Neuron (in vitro differentiated cells): ENCODE measurements around the gene TRERF1.

Experiments used
- H2AFZ ChIP-seq: one replicate; pipeline ENCODE4 v1.6.1; 2013; ENCODE audit warnings: low read depth, mild to moderate bottlenecking, inconsistent platforms, low read length, moderate library complexity
- H3K27me3 ChIP-seq: one replicate; pipeline ENCODE4 v1.6.1; 2013; ENCODE audit warnings: low read length; ENCODE audit not compliant: insufficient read depth
- H3K36me3 ChIP-seq: one replicate; pipeline ENCODE4 v1.6.1; 2013; ENCODE audit warnings: low read length; ENCODE audit not compliant: insufficient read depth
- H3K4me1 ChIP-seq: one replicate; pipeline ENCODE4 v1.6.1; 2013; ENCODE audit warnings: low read length; ENCODE audit not compliant: insufficient read depth
- H3K4me3 ChIP-seq: 2 replicates; pipeline ENCODE4 v1.5.1; 2013; ENCODE audit warnings: mild to moderate bottlenecking, low read length, moderate library complexity
- H3K9me3 ChIP-seq: one replicate; pipeline ENCODE4 v1.6.1; 2013; ENCODE audit warnings: low read length

TRERF1 gene

DNA sequence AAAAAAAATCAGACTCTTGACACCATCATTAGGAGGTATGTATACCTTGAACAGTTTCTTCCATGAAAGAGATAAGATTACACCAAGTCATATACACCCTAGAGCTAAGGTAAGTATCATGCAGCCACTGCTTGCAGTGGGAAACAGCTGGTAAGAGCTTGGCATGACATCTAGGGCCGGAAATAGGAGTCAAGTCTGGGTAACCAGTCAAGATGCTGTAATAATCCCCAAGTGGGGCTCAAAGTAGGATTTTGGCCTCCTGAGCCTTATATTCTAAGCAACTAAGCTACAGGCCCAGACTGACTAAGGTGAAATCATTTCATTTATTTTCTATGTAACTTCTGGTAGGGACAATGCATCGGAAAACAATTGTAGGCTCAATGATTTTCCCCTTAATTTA lies 23.9 kb downstream of the TRERF1 start:
- H3K4me1 ChIP-seq = peaks cover 12% of the 10 kb centered on the region
- no peak overlapping the region for H2AFZ ChIP-seq
- no peak overlapping the region for H3K4me3 ChIP-seq
- no peaks in the 10 kb centered on the region for H3K36me3 ChIP-seq
- peaks cover under 1% of the 10 kb centered on the region for H3K9me3 ChIP-seq
- H3K27me3 ChIP-seq = no peaks in the 10 kb centered on the region

GRCh38 chr6:42426191-42426590 lies 25.5 kb downstream of the TRERF1 start:
- Histone ChIP-seq H2AFZ (no peak overlapping the region), H3K4me1 (peaks cover 12% of the 10 kb centered on the region), H3K27me3 (no peaks in the 10 kb centered on the region), H3K9me3 (no peaks in the 10 kb centered on the region), H3K4me3 (no peak overlapping the region), H3K36me3 (no peaks in the 10 kb centered on the region)

- H3K4me1 ChIP-seq = peaks cover 12% of the 10 kb centered on the region
- no peaks in the 10 kb centered on the region for H3K36me3 ChIP-seq
- H3K4me3 ChIP-seq = no peak overlapping the region
- H2AFZ ChIP-seq = no peak overlapping the region
- H3K27me3 ChIP-seq = no peaks in the 10 kb centered on the region
- no peaks in the 10 kb centered on the region for H3K9me3 ChIP-seq
Observed at GRCh38 chr6:42424906-42425474, 26.7 kb downstream of the TRERF1 start.

DNA sequence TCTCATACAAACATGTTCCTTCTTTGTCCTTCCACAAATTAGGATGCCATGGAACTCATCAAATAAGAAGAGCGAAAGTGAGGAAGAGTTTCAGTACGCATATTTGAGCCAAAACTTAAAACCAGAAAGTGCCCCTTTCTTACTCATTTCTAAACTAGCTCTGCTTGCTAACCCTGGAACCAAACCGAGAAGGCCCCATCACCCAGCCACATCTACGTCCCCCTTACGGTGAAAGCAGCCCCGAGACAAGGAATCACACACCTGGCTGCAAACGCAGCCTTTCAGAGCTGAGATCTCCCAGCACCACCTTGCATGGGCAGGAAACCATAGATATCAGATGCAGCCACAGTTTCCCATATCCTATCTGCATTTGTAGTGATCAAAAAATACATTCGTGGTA lies 28.5 kb downstream of the TRERF1 start:
- no peak overlapping the region for H3K4me3 ChIP-seq
- H3K4me1 ChIP-seq = peaks cover 4% of the 10 kb centered on the region
- no peaks in the 10 kb centered on the region for H3K27me3 ChIP-seq
- H3K9me3 ChIP-seq = no peaks in the 10 kb centered on the region
- H3K36me3 ChIP-seq = no peaks in the 10 kb centered on the region
- no peak overlapping the region for H2AFZ ChIP-seq

DNA sequence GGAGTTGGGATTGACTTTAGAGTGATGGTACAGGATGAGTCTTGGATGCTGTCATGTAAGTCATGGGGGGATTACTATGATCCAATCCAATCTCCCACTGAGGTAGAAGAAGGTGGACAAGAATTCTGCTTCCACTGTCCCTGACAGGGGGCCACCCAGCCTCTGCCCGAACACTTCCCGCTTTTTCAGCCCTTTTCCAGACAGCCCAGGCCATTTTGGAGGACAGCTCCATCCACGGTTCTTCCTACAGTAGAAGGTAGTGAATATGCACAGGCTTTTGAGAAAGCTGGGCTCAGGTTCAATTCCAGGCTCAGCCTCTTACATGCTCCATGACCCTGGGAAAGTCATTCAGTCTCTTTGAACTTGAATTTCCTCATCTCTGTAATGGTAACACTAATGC lies 31.0 kb downstream of the TRERF1 start:
- H3K9me3 ChIP-seq = no peaks in the 10 kb centered on the region
- H3K36me3 ChIP-seq = no peaks in the 10 kb centered on the region
- H3K27me3 ChIP-seq = no peaks in the 10 kb centered on the region
- no peak overlapping the region for H3K4me3 ChIP-seq
- no peak overlapping the region for H2AFZ ChIP-seq
- H3K4me1 ChIP-seq = no peaks in the 10 kb centered on the region

GRCh38 chr6:42419490-42420280 lies 32.0 kb downstream of the TRERF1 start:
- Histone ChIP-seq H3K4me1 (no peaks in the 10 kb centered on the region), H3K27me3 (no peaks in the 10 kb centered on the region), H3K36me3 (no peaks in the 10 kb centered on the region), H3K4me3 (no peak overlapping the region), H3K9me3 (no peaks in the 10 kb centered on the region), H2AFZ (no peak overlapping the region)

DNA sequence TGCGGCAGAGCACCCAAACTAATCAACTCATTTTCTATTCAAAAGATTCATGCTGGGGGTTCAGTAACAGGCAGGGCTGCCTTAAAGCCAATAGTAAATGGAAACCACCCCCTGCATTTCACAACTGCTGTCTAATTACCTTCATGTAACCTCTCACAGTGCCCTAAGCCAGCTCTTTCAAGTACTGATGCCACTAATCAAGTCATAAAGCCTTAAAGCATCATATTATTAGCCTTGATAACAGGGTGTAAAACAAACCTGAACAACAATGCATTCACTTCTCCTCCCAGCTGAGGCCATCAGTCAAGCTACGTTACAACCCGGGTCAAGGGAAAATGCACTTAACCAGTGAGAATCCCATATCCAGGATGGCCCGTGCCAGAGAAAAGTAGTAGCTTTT lies 33.0 kb downstream of the TRERF1 start:
- H3K36me3 ChIP-seq = no peaks in the 10 kb centered on the region
- no peaks in the 10 kb centered on the region for H3K27me3 ChIP-seq
- no peaks in the 10 kb centered on the region for H3K4me1 ChIP-seq
- no peaks in the 10 kb centered on the region for H3K9me3 ChIP-seq
- no peak overlapping the region for H2AFZ ChIP-seq
- H3K4me3 ChIP-seq = no peak overlapping the region

GRCh38 chr6:42417641-42418112 lies 34.0 kb downstream of the TRERF1 start:
- Histone ChIP-seq H3K9me3 (no peaks in the 10 kb centered on the region), H3K4me1 (no peaks in the 10 kb centered on the region), H3K27me3 (no peaks in the 10 kb centered on the region), H2AFZ (no peak overlapping the region), H3K36me3 (no peaks in the 10 kb centered on the region), H3K4me3 (no peak overlapping the region)

- peaks cover 12% of the 10 kb centered on the region for H3K4me1 ChIP-seq
- no peaks in the 10 kb centered on the region for H3K36me3 ChIP-seq
- H3K4me3 ChIP-seq = no peak overlapping the region
- no peaks in the 10 kb centered on the region for H3K27me3 ChIP-seq
- H2AFZ ChIP-seq = no peak overlapping the region
- H3K9me3 ChIP-seq = no peaks in the 10 kb centered on the region
Observed at GRCh38 chr6:42411406-42411805, 40.3 kb downstream of the TRERF1 start.

DNA sequence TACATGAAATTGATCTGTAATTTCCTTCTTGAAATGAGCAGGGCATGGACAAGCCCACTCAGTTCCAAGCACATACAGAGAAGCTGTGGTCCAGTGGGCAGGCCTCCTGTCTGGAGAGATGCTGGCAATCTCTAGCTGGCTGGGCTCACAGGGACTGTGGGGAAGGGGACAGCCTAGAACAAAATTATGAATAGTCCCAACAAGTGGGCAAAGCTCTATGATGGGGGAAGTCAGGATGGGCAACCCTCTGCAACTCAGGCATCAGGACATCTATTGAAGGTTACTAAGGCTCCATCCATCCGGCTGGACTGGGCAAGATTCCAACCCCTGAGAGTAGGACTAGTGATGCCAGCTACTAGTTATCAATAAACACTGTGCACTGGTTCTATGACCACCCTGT lies 40.9 kb downstream of the TRERF1 start:
- H3K27me3 ChIP-seq = no peaks in the 10 kb centered on the region
- no peak overlapping the region for H2AFZ ChIP-seq
- no peak overlapping the region for H3K4me3 ChIP-seq
- peaks cover 12% of the 10 kb centered on the region for H3K4me1 ChIP-seq
- no peaks in the 10 kb centered on the region for H3K9me3 ChIP-seq
- H3K36me3 ChIP-seq = no peaks in the 10 kb centered on the region

GRCh38 chr6:42409581-42409980 lies 42.1 kb downstream of the TRERF1 start:
- Histone ChIP-seq H3K36me3 (no peaks in the 10 kb centered on the region), H2AFZ (no peak overlapping the region), H3K27me3 (no peaks in the 10 kb centered on the region), H3K4me1 (peaks cover 12% of the 10 kb centered on the region), H3K9me3 (no peaks in the 10 kb centered on the region), H3K4me3 (no peak overlapping the region)

GRCh38 chr6:42407379-42407778 lies 44.3 kb downstream of the TRERF1 start:
- no peaks in the 10 kb centered on the region for H3K9me3 ChIP-seq
- H3K27me3 ChIP-seq = no peaks in the 10 kb centered on the region
- H2AFZ ChIP-seq = no peak overlapping the region
- H3K36me3 ChIP-seq = no peaks in the 10 kb centered on the region
- H3K4me1 ChIP-seq = peaks cover 12% of the 10 kb centered on the region
- no peak overlapping the region for H3K4me3 ChIP-seq

DNA sequence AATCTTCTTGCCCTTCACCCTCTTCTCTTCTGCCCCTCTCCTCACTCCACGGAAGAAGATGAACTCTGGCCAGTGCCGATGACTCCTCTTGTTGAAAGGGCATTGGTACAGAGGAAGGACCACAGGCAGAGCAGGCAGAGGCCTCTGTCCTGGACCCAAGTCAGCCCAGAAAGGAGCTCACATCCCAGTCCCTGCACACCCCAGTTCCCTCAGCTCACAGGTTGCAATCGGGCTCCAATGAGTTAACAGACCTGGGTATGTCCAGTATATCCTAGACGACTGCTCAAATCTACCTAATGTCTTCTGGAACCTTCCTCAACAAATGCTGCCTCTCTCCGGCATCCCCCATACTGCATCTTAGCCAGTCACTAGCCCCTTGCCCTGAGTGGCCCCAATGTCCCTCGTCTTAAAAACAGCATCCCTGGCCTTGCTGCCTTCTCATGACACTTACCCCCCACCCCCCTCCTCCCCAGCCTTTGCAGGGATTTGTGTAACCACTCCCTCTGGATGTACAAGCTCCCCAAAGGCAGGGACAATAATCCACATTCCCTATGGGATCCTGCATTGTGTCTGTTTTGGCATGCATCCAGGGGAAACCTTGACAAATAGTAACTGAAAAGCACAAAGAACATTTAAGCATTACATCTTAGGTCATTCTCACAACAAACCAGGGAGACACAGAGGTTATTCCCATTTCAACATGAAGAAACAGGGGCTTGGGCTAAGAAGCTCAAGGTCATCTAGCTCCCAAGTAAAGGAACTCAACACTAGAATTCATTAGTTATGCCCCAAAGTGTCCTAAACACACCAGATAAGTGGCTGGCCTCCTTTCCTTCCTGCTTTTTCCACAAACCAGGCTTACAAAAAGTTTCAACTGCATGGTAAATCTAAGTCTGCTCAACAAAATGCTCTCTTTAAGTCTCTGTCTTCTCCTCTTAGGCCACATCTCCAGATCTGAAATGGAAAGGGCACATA lies 45.1 kb downstream of the TRERF1 start:
- H3K36me3 ChIP-seq = no peaks in the 10 kb centered on the region
- peaks cover 12% of the 10 kb centered on the region for H3K4me1 ChIP-seq
- no peaks in the 10 kb centered on the region for H3K9me3 ChIP-seq
- no peak overlapping the region for H2AFZ ChIP-seq
- H3K27me3 ChIP-seq = no peaks in the 10 kb centered on the region
- no peak overlapping the region for H3K4me3 ChIP-seq
